ENCODE results near the gene IL36B. TPM values are rescaled to one million over a fixed set of nuclear protein-coding genes. Genes with fewer than 3 reads are reported as not detected.
"Not testable (repeated sequence)": the region's sequence is repeated elsewhere in the genome, so short reads cannot be mapped to it uniquely, and the experiment has no call there.

The IL36B gene
- not detected for total RNA-seq

DNA sequence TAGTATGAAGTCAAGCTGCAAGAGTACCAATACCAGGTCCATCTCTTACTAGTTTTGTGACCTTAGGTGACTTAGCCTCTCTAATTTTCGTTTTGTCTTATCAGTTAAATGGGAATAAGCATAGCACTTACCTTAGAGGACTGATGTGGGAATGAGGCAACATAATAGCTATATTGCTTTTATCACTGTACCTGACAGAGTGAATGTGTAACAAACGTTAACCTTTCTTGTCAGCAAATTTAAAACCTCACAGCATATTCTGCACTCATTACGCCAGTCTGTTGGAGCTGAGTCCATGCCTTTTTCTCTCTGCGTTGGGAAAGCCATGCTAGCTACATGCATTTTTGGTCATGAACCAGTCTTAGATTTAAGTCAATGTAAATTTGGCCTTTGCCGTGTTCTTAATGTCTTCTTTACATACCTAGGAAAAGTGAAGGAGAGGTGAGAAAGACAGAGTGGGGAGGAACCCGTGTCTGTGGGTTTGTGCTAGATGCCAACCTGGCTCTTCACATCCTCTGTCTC is at the start of gene IL36B:
IL36B (minus strand) TSS at position 472 of the 522 bp plus-strand sequence.
- WGBS, 2 donors: 75 to 76% methylated on average over 6 of the region's 6 CpGs

DNA sequence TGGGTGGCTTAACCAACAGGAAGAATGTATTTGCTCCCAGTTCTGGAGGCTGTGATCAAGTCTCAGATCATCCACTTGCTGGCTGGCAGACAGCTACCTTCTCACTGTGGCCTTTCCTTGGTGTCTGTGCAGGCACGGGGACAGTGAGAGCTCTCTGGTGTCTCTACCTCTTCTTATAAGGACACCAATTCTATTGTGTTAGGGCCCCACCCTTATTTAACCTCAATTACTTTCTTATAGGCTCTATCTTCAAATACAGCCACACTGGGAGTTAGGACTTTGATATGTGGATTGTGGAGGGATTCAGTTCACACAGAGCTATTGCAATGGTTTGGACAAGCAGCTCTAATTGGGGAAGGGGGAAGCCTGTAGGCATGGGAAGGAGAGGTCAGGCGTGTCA is 49.5 kb upstream of the IL36B start:
- Histone ChIP-seq H3K27ac (no peak overlapping the region), H3K36me3 (no peaks in the 10 kb centered on the region), H3K9me3 (no peaks in the 10 kb centered on the region), H3K4me3 (no peak overlapping the region), H3K4me1 (no peaks in the 10 kb centered on the region), H3K27me3 (no peaks in the 10 kb centered on the region)
- 85 to 91% methylated on average over 2 of the region's 2 CpGs for WGBS, 2 donors
- TF ChIP-seq, protein P1, sequence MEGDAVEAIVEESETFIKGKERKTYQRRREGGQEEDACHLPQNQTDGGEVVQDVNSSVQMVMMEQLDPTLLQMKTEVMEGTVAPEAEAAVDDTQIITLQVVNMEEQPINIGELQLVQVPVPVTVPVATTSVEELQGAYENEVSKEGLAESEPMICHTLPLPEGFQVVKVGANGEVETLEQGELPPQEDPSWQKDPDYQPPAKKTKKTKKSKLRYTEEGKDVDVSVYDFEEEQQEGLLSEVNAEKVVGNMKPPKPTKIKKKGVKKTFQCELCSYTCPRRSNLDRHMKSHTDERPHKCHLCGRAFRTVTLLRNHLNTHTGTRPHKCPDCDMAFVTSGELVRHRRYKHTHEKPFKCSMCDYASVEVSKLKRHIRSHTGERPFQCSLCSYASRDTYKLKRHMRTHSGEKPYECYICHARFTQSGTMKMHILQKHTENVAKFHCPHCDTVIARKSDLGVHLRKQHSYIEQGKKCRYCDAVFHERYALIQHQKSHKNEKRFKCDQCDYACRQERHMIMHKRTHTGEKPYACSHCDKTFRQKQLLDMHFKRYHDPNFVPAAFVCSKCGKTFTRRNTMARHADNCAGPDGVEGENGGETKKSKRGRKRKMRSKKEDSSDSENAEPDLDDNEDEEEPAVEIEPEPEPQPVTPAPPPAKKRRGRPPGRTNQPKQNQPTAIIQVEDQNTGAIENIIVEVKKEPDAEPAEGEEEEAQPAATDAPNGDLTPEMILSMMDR (IDR thresholded peaks at IDR 0.05): no peak
- TF ChIP-seq POLR2A (IDR thresholded peaks at IDR 0.05): no peak
- no peak for TF ChIP-seq EP300 (IDR thresholded peaks at IDR 0.05)
- DNase-seq (ENCODE audit: low spot score in 2 of 2): no peak

More for the DNA sequence above, at the start of gene IL36B:
- no peak within 1 kb of the TSS for H3K4me3 ChIP-seq
- DNase-seq (ENCODE audit: low spot score in 2 of 2): no peak
- peaks cover 0 to 24% (median 0%) of the 10 kb centered on the region in 4 donors for H3K9me3 ChIP-seq
- no peaks in the 10 kb centered on the region for H3K4me1 ChIP-seq
- no peak within 1 kb of the TSS for H3K27ac ChIP-seq
- no peak for TF ChIP-seq EP300 (IDR thresholded peaks at IDR 0.05)
- no peaks in the 10 kb centered on the region for H3K27me3 ChIP-seq
- H3K36me3 ChIP-seq: no peaks in the 10 kb centered on the region

DNA sequence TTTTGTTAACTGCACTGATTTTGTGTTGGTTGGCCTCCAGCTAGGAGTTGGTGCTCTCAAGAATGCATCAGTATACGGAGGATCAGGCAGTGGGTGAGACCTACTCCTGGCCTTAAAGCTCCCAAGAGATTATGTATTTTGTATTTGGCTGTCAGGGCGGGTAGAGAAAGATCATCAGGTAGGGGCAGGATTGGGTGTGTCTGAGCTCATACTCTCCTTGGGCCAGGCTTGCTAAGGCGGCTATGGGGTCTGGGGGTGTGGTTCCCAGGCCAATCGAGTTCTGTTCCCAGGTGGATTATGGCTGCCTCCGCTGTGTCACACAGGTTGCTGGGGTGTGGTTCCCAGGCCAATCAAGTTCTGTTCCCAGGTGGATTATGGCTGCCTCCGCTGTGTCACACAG is 45.9 kb upstream of the IL36B start:
- TF ChIP-seq, protein P1 (IDR thresholded peaks at IDR 0.05): no peak
- TF ChIP-seq POLR2A (IDR thresholded peaks at IDR 0.05) (no peak), EP300 (IDR thresholded peaks at IDR 0.05) (no peak)
- 82 to 94% methylated on average over 4 to 6 of the region's 6 CpGs for WGBS, 2 donors
- no peak overlapping the region for H3K27ac ChIP-seq

DNA sequence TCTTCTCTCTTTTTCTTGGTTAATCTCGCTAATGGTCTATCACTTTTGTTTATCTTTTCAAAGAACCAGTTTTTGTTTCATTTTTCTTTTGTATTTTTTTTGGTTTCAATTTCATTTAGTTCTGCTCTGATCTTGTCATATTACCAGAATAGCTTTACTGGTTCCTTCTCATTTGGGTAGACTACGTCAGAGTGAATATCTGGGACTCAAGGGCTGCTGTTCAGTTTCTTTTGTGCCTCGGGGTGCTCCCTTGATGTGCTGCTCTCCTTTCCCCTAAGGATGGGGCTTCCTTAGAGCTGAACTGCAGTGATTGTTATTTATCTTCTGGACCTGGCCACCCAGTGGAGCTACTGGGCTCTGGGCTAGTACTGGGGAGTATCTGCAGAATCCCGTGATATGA is 45.4 kb upstream of the IL36B start:
- DNase-seq (ENCODE audit: low spot score in 2 of 2): no peak
- TF ChIP-seq, protein P1 (IDR thresholded peaks at IDR 0.05): no peak
- TF ChIP-seq POLR2A (IDR thresholded peaks at IDR 0.05) (no peak), EP300 (IDR thresholded peaks at IDR 0.05) (no peak)
- peaks cover 0 to 10% (median 0%) of the 10 kb centered on the region in 4 donors for H3K9me3 ChIP-seq
- 86 to 91% methylated on average over 4 of the region's 4 CpGs for WGBS, 2 donors
- no peaks in the 10 kb centered on the region for H3K4me1 ChIP-seq
- no peaks in the 10 kb centered on the region for H3K36me3 ChIP-seq
- no peak overlapping the region for H3K4me3 ChIP-seq
- no peak overlapping the region for H3K27ac ChIP-seq
- no peaks in the 10 kb centered on the region for H3K27me3 ChIP-seq

More for the DNA sequence above, 45.9 kb upstream of the IL36B start:
- DNase-seq (ENCODE audit: low spot score in 2 of 2): no peak
- peaks cover 0 to 10% (median 0%) of the 10 kb centered on the region in 4 donors for H3K9me3 ChIP-seq
- H3K36me3 ChIP-seq: no peaks in the 10 kb centered on the region
- no peak overlapping the region for H3K4me3 ChIP-seq
- no peaks in the 10 kb centered on the region for H3K27me3 ChIP-seq
- no peaks in the 10 kb centered on the region for H3K4me1 ChIP-seq

DNA sequence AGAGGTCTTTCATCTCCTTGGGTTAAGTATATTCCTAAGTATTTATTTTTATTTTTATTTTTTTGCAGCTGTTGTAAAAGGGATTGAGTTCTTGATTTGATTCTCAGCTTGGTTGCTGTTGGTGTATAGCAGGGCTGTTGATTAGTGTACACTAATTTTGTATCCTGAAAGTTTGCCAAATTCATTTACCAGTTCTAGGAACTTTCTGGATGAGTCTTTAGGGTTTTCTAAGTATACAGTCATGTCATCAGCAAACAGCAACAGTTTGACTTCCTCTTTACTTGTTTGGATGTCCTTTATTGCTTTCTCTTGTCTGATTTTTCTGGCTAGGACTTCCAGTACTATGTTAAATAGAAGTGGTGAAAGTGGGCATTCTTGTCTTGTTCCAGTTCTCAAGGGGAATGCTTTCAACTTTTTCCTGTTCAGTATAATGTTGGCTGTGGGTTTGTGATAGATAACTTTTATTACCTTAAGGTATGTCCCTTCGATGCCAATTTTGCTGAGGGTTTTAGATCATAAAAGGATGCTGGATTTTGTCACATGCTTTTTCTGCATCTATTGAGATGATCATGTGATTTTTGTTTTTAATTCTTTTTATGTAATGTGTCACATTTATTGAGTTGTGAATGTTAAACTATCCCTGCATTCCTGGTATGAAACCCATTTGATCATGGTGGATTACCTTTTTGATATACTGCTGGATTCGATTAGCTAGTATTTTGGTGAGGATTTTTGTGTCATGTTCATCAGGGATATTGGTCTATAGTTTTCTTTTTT is 44.4 kb upstream of the IL36B start:
- H3K9me3 ChIP-seq; H3K36me3 ChIP-seq; H3K27ac ChIP-seq; DNase-seq (ENCODE audit: low spot score in 2 of 2); H3K4me1 ChIP-seq; H3K27me3 ChIP-seq; H3K4me3 ChIP-seq: not testable (repeated sequence)
- WGBS, 2 donors: 84 to 85% methylated on average over 2 of the region's 2 CpGs

DNA sequence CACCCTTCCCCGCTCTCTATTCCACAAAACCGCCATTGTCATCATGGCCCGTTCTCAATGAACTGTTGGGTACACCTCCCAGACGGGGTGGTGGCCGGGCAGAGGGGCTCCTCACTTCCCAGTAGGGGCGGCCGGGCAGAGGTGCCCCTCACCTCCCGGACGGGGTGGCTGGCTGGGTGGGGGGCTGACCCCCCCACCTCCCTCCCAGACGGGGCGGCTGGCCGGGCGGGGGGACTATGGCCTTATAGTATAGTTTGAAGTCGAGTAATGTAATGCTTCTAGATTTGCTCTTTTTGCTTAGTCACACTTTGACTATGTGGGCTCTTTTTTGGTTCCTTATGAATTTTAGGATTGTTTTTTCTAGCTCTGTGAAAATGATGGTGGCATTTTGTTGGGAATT is 43.6 kb upstream of the IL36B start:
- WGBS, 2 donors: 92 to 94% methylated on average over 14 of the region's 14 CpGs

More for the DNA sequence above, 43.6 kb upstream of the IL36B start:
- not testable (repeated sequence) for H3K9me3 ChIP-seq; H3K27ac ChIP-seq; H3K36me3 ChIP-seq; H3K27me3 ChIP-seq; H3K4me3 ChIP-seq; H3K4me1 ChIP-seq; DNase-seq (ENCODE audit: low spot score in 2 of 2)
